ENCODE results near the gene HSPE1. TPM values are rescaled to one million over a fixed set of nuclear protein-coding genes. Genes with fewer than 3 reads are reported as not detected.

HSPE1 gene
- total RNA-seq, 1 donor from 2014 or later = 60.5 TPM

- H3K27me3 Mint-ChIP-seq (ENCODE audit: unreplicated experiment) = no peaks in the 10 kb centered on the region
- peaks cover 51% of the 10 kb centered on the region for H3K36me3 Mint-ChIP-seq (ENCODE audit: unreplicated experiment)
- DNase-seq (ENCODE audit: extremely low spot score, unreplicated experiment) = no peak
- H3K9me3 Mint-ChIP-seq (ENCODE audit: unreplicated experiment) = peaks cover 3% of the 10 kb centered on the region
- no peak overlapping the region for H3K4me3 Mint-ChIP-seq (ENCODE audit: unreplicated experiment)
- no peaks in the 10 kb centered on the region for H3K4me1 Mint-ChIP-seq (ENCODE audit: unreplicated experiment)
- TF ChIP-seq CTCF (IDR thresholded peaks at IDR 0.05) = no peak
- H3K27ac Mint-ChIP-seq (ENCODE audit: unreplicated experiment) = no peak overlapping the region
Measured at GRCh38 chr2:197486175-197486574, 14.0 kb upstream of the HSPE1 start.

DNA sequence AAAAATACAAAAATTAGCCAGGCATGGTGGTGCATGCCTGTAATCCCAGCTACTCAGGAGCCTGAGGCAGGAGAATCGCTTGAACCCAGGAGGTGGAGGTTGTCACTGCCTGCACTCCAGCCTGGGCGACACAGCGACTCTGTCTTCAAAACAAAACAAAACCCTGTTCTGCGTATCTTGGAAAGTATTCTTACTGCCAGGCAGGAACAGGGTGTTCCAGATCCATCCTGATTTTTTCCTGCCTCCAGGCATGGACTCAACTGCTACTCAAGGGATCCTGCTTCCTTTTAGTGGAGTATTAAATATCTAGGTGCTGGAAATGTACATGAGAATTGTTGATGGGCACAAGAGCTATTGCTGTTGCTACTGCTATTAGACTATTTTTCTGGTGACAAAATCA lies 12.8 kb upstream of the HSPE1 start:
- H3K27ac Mint-ChIP-seq (ENCODE audit: unreplicated experiment) = no peak overlapping the region
- no peaks in the 10 kb centered on the region for H3K27me3 Mint-ChIP-seq (ENCODE audit: unreplicated experiment)
- no peaks in the 10 kb centered on the region for H3K4me1 Mint-ChIP-seq (ENCODE audit: unreplicated experiment)
- no peak for TF ChIP-seq CTCF (IDR thresholded peaks at IDR 0.05)
- peaks cover 51% of the 10 kb centered on the region for H3K36me3 Mint-ChIP-seq (ENCODE audit: unreplicated experiment)
- H3K9me3 Mint-ChIP-seq (ENCODE audit: unreplicated experiment) = peaks cover 3% of the 10 kb centered on the region
- DNase-seq (ENCODE audit: extremely low spot score, unreplicated experiment) = no peak
- no peak overlapping the region for H3K4me3 Mint-ChIP-seq (ENCODE audit: unreplicated experiment)

DNA sequence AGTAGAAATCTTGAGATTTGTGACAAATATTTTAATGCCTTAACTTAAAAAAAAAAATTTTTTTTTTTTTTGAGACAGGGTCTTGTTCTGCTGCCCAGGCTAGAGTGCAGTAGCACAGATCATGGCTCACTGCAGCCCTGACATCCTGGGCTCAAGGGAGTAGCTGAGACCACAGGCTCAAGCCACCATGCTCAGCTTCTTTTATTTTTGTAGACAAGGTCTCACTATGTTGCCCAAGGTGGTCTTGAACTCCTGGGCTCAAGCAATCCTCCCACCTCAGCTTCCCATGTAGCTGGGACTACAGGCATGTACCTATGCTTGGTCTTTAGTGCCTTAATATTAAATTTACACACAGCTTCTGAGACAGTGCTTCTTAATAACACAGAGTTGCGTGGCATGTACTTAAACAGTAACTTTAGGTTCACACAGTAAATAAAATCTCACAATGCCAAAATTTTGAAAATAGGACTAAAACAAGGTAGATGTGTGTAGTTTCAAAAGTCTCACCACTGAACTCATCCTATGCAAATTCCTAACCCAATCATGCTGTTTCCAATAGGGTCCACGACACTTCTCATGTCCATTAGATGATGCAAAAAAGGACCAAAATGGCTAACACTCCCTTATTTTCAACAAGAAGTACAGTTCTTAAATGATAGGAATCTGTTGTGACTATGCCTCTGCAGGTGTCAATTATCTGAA lies 4.6 kb upstream of the HSPE1 start:
- no peak for TF ChIP-seq CTCF (IDR thresholded peaks at IDR 0.05)
- DNase-seq (ENCODE audit: extremely low spot score, unreplicated experiment) = no peak
- H3K27ac Mint-ChIP-seq (ENCODE audit: unreplicated experiment) = no peak overlapping the region
- H3K4me1 Mint-ChIP-seq (ENCODE audit: unreplicated experiment) = peaks cover 28% of the 10 kb centered on the region
- no peaks in the 10 kb centered on the region for H3K9me3 Mint-ChIP-seq (ENCODE audit: unreplicated experiment)
- H3K36me3 Mint-ChIP-seq (ENCODE audit: unreplicated experiment) = peaks cover 41% of the 10 kb centered on the region
- H3K27me3 Mint-ChIP-seq (ENCODE audit: unreplicated experiment) = no peaks in the 10 kb centered on the region
- no peak overlapping the region for H3K4me3 Mint-ChIP-seq (ENCODE audit: unreplicated experiment)

DNA sequence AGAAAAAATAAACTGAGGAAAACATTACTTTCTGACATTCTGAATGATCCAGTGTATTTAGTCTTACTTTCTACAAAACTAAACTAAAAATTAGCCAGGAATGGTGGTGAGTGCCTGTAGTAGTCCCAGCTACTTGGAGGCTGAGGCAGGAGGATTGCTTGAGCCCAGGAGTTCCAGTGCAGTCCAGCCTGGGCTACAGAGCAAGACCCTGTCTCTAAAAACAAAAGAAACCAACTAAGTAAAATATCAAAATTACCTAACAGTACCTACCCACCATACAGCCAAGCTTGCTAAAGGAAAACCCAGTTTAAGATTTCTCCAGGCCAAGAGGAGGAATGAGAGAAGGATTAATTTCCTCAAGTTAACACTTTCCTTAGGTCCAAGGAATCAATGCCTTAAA lies 3.5 kb upstream of the HSPE1 start:
- TF ChIP-seq CTCF (IDR thresholded peaks at IDR 0.05) = no peak
- peaks cover 44% of the 10 kb centered on the region for H3K36me3 Mint-ChIP-seq (ENCODE audit: unreplicated experiment)
- peak overlapping the region; percentile 50 for H3K27ac Mint-ChIP-seq (ENCODE audit: unreplicated experiment)
- H3K4me3 Mint-ChIP-seq (ENCODE audit: unreplicated experiment) = no peak overlapping the region
- H3K4me1 Mint-ChIP-seq (ENCODE audit: unreplicated experiment) = peaks cover 37% of the 10 kb centered on the region
- H3K27me3 Mint-ChIP-seq (ENCODE audit: unreplicated experiment) = no peaks in the 10 kb centered on the region
- H3K9me3 Mint-ChIP-seq (ENCODE audit: unreplicated experiment) = no peaks in the 10 kb centered on the region
- DNase-seq (ENCODE audit: extremely low spot score, unreplicated experiment) = no peak

GRCh38 chr2:197497326-197497725 lies 2.9 kb upstream of the HSPE1 start:
- H3K4me1 Mint-ChIP-seq (ENCODE audit: unreplicated experiment) = peaks cover 43% of the 10 kb centered on the region

More at GRCh38 chr2:197497326-197497725, 2.9 kb upstream of the HSPE1 start:
- Mint-ChIP-seq H3K27ac (ENCODE audit: unreplicated experiment) (peak overlapping the region; percentile 50), H3K36me3 (ENCODE audit: unreplicated experiment) (peaks cover 45% of the 10 kb centered on the region), H3K4me3 (ENCODE audit: unreplicated experiment) (peak overlapping the region; percentile 91), H3K9me3 (ENCODE audit: unreplicated experiment) (no peaks in the 10 kb centered on the region), H3K27me3 (ENCODE audit: unreplicated experiment) (no peaks in the 10 kb centered on the region)
- DNase-seq (ENCODE audit: extremely low spot score, unreplicated experiment) = no peak
- TF ChIP-seq CTCF (IDR thresholded peaks at IDR 0.05) = no peak

Measured in osteocyte (in vitro differentiated cells).